ENCODE results near the gene DRAP1.

DRAP1 gene

DNA sequence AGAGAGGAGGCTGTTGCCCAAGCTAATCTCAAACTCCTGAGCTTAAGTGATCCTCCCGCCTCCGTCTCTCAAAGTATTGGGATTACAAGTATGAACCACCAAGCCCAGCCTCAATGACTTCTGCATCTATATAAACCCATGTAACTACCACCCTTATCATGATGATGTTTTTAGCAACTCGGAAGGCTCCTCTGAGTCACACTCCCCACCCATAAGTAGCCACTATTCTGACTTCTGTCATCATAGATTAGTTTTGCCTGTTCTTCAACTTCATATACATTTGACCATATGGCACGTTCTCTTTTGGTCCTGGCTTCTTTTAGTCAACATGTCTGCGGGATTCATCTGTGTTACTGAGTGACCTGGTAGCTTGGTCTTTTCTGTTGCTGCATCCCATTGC, 12.6 kb upstream of the DRAP1 start:
- no peak for DNase-seq

DNA sequence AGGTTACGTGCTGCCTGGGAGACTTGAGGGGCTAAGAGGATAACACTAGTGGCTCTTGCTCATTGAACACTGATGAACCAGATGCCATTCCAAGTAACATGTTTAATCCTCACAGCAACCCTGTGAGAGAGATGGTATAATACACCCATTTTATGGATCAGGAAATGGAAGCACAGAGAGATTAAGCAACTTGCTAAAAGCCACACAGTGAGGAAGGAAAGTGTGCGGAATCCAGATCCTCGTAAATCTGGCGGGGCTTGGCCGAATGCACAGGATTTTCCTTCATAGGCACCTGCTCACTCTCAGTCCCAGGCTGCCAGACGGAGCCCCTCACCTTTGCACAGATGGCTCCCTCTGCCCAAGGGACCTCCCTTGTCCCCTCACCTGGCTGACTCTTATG, 11.3 kb upstream of the DRAP1 start:
- no peak for DNase-seq

DNA sequence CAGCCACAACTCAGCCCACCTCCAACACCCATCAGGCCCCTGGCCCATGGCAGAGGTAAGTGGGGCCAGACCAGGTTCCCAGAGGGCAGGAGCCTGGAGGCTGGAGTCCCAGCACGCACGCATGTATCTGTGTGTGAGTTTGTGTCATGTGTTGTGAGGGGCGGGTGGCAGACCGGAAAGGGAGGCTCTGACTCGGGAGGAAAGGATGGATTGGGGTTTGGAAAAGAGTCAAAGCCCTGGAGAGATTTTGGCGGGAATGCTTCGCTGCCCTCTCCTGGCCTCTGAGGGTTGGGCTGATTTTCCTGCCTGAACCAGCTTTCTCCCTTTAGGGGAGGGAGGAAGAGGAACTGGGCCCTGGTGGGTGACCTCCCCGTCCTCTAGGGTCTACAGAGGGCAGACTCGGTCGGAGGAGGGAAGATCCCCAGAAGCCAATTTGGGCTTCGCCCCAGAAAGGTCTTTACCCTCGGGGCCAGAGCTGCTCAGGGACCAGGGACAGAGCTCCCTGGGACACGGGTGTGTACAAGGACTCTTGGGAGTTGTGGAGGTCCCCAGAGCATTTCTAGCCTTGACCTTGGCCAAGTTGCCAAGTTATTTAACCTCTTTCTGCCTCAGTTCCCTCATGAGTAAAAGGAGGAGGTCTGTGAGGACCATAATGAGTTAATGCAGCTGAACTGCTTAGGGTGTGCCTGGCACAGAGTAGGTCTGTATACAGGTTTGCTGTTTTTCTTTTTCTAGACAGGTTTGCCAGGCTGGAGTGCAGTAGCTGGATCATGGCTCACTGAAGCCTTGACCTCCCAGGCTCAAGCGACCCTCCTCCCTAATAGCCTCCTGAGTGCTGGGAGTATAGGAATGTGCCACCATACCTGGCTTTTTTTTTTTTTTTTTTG, 7.3 kb upstream of the DRAP1 start:
- DNase-seq = no peak

DNA sequence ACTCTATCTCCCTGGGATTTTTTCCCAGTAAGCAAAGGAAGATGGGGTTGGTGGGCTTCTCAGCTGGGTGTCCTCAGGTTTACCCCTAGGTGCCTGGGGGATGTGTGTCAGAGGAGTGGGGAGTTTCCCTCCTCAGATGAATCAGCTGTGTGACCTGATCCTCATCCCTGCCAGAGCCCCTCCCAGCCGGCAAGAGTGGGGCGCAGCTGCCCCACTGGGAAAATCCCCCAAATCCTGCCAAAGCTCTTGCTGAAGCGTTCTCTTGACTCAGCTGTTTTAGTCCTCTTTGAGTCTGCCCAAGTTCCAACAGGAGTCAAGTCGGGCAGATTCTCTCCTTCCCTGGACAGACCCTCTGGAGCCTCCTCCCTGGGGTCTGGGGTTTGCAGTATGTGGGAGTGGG, 6.4 kb upstream of the DRAP1 start:
- no peak for DNase-seq

DNA sequence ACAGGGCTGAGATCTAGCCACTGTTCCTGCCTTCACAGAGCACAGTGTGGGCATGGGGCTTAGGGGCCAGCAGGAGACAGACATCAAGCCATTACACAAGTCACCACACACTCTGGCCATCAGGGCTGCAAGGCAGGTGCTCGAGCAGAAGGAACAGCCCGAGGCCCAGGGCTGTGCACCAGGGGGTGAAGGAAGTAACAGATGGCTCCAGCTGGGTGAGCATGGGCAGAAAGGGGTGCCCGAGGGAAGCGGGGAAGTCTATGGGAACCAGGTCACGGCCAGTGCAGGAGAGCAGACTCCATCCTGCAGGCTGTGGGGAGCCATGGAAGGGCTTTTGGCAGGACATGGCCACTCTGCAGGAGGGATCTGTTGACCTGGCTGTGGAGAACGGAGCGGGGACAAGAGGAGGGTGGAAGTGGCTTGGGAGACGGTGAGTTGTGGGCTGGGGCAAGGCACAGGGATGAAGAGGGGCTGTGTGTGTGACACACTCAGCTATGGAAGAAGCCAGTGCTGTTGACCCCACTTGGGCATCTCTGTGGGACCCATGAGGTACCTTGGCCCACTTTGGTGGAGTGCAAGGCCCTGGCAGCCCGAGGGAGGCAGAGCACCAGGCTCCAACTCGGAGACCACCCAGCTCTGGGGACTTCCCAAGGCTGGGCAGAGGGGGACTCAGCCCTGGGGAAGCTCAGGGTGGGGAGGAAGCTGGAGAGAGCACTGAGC, 4.0 kb upstream of the DRAP1 start:
- no peak for DNase-seq

DNA sequence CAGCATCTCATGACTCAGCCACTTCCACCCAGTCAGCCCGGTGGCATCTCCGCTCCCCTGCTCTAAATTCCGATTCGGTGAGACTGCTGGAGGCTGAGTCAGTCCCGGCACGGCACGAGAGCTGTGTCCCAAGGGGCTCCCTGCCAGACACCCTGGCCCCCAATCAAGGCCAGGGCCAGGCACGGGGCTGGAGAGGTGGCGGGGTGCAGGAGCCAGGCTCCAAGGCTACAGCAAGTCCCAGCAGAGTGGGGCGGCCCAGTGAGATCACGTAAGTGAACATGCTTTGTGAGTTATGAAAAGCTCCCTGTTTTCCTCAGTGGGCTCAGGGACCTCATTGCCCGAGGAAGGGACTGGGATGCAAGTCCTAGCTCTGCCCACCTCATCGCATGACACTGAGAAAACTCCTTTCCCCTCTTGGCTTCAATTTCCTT, 3.4 kb upstream of the DRAP1 start:
- DNase-seq = no peak

DNA sequence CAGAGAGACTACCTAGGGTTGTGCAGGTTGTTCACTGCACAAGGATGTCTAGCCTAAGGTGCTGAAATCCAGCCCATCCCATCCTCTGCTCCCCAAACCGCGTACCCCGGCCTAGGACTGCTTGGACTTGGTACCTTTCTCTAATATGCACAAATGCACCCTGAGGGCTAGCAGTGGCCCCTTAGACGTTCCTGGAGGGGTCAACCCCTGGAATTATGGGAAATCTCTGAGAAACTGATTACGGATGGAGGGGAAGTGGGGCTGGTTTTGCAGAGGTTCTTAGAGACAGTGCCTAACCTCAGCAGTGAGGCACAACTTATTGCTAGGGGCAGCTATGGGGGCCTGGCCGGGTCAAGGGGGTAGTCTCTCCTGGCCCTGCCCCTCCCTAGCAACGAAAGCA, 2.8 kb upstream of the DRAP1 start:
- no peak for DNase-seq

DNA sequence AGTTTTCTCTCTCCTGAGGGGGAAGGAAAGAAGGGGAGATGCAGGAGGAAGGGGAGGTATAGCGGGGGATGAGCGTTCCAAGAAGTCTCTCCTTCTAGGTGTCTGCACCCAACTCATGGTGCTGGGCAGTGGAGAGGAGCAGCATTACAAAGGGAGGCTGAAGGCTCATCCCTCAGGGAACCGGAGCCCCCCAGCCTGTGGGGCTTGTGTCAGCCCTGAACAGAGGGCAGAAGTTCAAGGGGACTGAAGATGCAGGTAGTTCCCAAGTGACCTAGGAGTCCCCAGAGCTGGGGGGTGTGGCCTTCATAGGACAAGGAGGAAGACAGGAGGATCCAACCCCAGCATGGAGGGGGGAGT, 2.2 kb upstream of the DRAP1 start:
- DNase-seq = no peak

DNA sequence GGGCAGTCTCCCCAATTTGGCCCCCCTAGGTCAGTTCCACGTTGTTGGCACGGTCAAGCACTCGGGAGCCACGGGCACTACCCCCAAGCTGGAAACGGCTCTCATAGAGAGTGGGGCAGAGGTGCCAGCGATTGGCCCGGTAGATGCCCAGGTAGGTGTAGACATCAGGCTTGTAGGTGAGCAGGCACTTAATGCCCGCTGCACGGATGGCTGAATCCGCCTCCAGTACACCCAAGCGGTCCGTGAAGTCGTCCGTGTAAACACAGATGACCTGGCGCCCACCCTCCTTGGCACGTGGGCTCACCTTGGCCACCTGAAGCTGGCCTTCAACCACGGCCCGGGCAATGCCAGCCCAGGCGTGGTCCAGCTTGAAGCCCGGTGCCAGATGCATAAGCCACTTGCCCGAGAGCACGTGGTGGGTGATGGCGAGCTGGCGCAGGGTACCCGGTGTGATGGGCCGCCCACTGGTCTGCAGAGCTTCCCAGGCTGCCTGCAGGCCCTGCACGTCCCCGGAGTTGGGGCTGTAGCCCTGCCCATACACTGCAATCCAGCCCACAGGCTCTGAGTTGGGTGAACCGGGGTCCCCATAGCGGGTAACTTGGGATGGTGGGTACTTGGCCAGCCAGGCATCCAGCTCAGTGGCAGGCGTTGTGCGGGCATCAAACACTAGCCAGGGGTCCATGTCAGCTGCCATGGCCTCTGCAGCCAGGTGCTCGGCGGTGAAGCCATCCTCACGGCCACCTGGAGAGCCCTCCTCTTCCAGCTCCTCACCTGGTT, 1.6 kb upstream of the DRAP1 start:
- DNase-seq = no peak

DNA sequence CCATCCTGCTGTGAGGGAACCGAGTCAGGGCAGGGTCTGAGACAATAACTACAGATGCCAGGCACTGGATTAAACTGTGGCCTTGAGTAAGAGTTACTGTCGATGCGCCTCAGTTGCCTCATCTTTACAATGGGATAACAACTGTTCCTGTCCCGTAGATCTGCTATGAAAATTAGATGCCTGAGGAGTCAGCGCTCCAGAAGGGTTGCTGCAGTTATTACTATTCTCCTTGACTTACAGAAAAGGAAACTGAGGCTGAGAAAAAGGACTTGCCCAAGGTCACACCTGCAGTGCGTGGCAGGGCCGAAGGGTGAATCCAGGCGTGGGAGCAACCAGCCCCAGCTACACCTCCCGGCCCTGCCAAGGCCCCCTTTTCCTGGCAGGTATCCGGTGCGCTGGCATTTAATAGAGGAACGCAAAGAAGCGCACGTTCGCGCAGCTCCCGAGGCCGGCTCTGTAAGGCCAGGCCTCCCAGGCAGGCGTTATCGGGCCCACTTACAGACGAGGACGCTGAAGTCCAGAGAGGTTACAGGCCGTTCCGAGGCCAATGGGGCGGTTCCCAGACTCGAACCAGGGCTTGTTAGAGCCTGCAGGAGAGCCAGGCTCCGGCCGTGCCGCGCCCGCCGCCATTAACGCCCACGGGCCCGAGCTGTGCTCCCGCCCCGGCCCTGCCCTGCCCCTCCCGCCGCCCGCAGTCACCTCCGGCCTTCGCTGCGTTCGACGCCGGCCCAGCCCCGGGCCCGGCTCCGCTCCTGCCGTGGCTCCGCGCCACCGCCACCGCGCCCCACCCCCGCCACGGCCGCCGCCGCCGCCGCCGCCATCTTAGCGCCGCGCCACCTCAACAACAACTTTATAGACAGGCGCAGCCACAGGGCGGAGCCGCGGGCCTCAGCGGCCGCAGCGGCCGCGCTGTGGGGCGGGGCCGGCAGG, 750 bp upstream of the DRAP1 start, which contains the start of gene C11orf68:
C11orf68 (minus strand) TSS at position 852 of the 930 bp plus-strand sequence; CDS start at position 821, 31 bp downstream.
- no peak for DNase-seq

DNA sequence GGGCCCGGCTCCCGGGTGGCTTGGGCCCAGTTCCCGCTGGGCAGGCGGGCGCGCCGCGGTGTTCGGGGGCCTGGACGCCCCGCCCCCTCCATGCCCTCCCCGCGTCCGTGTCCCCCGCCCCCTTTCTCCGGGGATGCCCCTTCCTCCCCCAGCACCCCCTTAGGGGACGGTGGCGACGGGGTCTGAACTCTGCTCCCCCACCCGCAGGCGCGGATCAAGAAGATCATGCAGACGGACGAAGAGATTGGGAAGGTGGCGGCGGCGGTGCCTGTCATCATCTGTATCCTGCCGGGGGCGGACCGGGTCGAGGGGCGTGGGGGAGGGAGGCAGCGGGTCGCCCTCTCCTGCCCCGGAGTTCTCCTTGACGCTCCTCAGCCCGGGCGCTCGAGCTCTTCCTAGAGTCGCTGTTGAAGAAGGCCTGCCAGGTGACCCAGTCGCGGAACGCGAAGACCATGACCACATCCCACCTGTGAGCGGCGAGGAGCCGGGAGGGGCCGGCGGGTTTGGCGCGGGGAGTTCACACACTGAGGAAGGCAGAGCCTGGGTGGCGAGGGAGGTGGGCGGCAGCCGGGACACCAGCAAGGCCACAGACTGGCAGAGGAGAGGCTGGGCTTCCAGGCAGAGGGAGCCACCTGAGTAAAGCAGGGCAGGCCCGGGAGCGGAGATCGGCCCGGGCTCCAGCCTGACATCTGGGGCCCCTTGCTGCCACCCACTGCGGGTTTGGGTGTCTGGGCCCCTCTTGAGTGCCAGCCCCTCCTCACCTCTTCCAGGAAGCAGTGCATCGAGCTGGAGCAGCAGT, 546 bp downstream of the DRAP1 start:
- DNase-seq = peak; percentile 60

DNA sequence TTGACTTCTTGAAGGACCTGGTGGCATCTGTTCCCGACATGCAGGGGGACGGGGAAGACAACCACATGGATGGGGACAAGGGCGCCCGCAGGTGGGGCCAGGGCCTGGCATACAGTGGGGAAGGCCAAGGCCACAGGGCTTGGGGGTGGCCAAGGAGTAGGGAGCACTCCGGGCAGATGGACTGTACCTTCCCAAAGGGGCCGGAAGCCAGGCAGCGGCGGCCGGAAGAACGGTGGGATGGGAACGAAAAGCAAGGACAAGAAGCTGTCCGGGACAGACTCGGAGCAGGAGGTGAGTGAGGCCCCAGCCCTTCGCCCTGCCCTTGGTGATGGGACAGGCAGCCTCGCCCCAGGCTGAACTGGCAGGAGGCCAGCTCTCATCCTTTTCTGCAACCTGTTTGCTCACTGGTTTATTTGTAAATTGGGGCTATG, 1.2 kb downstream of the DRAP1 start:
- DNase-seq = no peak

DNA sequence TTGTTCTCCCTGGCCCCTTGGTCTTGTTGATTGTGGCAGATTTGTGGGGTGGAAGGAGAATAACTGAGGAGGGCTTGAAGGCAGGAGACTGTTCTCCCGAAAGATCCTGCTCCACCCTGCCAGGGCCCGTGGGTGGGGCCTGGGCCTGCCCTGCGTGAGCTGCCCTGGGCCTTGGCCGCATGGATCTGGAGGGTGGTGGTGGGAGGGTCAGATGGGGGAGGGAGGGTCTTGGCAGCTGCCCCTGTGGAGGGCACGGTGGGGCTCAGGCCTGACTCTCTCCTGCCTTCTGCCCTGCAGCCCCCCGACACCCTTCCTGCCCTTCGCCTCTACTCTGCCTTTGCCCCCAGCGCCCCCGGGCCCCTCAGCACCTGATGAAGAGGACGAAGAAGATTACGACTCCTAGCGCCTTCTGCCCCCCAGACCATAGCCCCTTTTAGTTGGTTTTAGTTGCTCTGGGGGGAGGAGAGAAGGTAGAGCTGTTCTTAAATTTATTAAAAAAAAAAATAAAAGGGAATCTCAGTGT, 1.9 kb downstream of the DRAP1 start:
- DNase-seq = no peak

DNA sequence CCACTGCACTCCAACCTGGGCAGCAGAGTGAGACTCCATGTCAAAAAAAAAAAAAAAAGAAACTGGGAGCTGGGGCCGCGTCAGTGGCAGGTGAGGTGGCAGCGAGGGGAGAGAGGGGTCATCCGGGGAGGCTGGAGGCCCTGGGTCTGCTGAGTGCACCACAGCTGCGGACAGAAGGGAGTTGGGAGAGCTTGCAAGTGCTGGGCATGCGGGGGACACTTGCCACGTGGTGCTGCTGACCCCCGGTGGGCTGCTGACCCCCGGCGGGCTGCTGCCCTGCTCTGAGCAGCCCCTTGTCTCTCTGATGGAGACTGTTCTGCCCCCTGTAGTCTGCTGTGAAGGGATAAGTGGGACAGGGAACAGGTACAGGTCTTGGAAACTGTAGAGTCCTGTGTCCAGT, 2.6 kb downstream of the DRAP1 start:
- no peak for DNase-seq

DNA sequence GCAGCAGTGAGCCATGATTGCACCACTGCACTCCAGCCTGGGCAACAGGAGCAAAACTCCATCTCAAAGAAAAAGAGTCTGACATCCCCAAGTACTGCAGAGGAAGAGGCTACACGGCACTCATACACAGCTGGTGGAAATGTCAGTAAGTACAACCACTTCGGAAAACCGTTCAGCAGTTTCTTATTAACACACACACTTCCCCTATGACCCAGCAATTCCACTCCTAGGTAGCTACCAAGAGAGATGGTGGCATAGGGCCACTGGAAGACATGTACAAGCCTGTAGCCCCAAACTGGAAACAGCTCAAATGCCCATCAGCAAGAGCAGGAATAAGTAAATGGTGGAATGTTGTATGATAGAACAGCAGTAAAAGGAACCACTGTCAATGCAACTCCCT, 3.3 kb downstream of the DRAP1 start:
- no peak for DNase-seq

DNA sequence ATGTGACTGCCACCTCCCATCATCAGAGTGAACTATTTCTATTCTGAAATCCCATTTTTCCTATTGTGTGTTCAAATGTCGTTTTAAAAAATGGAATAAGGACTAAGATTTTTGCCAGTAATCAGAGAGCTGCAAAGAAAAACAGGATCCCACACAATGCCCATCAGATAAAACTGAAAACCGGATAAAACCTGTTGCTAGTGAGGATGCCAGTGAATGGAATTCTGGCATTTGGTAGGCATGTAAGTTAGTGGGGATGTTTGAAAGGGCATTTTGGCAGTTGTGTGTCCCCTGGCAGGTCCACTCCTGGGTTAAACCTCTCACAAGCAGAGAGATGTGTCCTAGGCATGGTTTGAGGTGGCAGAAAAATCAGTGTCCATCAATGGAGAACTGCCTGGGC, 6.2 kb downstream of the DRAP1 start:
- no peak for DNase-seq

DNA sequence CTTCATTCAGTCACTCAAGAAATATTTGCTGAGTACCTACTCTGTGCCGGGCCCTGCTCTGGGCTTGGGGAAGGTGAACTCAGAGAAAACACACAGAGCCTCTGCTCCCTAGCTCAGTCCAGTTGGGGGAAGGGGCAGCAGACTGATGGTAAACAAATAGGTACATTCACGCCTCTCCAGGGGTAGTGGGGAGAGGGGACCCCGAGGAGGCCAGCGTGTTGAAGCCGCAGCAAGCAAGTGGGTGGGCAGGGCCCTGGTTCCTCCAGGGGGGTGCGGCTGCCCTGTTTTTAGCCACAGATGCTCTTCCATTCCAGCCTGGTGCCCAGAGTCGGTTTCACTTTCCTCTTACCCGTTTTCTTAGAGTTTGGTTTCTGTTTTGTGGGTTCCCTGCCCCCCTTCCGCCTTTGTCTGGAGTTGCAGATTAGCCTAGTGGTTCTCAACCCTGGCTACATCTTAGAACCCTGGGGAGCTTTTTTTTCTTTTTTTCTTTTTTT, 8.7 kb downstream of the DRAP1 start:
- DNase-seq = peak; percentile 80

DNA sequence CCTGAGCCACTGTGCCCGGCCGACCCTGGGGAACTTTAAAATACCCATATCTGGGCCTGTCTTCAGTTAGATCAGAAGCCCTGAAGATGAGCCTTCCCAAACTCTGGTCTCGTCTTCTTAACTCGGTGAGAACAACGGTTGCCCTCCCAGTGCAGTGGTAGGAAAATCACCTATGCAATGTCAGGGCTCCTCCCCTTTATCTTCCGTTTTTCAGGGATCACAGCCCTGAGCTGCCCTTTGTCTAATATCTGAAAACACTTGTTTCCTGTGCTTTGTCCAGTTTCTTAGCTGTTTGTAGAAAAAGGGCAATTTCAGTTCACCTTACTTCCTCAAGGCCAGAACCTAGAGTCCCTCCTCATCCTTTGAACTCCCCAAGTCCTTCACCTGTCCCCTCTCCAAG, 9.4 kb downstream of the DRAP1 start:
- DNase-seq = no peak

DNA sequence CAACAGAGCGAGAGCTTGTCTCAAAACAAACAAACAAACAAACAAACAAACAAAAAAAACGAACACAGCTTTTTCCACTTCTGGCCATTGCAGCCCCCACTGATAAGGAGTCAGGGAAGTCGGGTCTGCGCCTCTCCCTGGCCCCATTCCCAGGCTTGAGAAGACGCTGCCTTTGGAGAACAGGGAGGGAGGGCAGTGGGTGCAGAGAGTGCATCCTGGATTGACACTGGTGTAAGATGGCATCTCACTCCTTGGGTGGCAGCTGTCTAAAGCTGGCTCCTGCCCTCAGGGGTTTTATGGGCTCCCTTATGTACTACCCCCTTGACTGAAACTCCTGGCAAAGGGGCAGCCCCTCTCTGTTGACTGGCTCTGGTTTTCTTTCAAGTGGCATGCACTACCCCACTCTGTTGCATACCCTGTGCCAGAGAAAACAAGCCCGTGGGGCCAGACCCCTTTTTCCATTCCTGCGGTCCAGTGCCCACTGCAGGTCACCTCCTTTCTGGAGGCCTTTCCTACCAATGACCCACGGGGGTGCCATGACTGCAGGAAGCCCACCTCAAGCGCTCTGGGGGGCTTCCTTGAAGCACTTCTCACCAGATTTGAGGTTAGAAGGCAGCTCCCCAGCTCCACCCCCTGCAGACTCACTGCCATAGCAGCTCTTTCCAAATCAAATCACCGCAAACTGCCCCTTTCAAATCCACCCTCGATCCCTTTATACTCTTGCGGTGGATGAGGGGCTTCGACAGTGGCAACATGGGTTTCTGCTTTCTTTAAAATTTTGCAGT, 12.7 kb downstream of the DRAP1 start:
- no peak for DNase-seq

DNA sequence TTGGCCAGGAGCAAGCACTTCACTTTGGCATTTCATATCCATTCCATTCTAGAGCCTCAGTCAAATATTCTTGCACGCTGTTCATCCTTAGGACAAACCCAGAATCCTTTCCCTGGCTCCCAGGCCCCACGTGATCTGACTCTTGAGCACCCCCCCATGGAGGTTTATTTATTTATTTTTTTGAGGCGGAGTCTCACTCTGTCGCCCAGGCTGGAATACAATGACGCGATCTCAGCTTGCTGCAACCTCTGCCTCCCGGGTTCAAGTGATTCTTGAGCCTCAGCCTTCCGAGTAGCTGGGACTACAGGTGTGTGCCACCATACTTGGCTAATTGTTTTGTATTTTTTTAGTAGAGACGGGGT, 13.3 kb downstream of the DRAP1 start:
- no peak for DNase-seq

Measured in stimulated activated CD4-positive, alpha-beta T cell treated with anti-CD3 and anti-CD28 coated beads, Interleukin-4, amount 100 ng/mL, for 24 hours (primary cell).